ENCODE measurements around the gene LSR. TPM values are rescaled to one million over a fixed set of nuclear protein-coding genes. Genes with fewer than 3 reads are reported as not detected.

Gene LSR
- total RNA-seq, 1 experiment from 2014 or later, result 64.7 TPM

GRCh38 chr19:35202722-35203688 lies 45.8 kb upstream of the LSR start:
- CTCF ChIA-PET, result no interaction called here
- no TSS peak for BruUV-seq (replicated peaks)

More at GRCh38 chr19:35202722-35203688, 45.8 kb upstream of the LSR start:
- H3K4me3 ChIP-seq (ENCODE audit: low read depth in 2 of 2, low read length in 2 of 2), result no peak overlapping the region
- no peaks in the 10 kb centered on the region for H3K9me3 ChIP-seq (ENCODE audit: control insufficient read depth, insufficient read depth, low read depth, low read length)
- H3K4me1 ChIP-seq (ENCODE audit: control insufficient read depth, insufficient read depth, low read length), result no peaks in the 10 kb centered on the region
- intact Hi-C loops (cut with micrococcal nuclease; ENCODE audit: unreplicated experiment) (no loop called here), in situ Hi-C loops (cut with HindIII; ENCODE audit: low pct_unique_long_range_greater_than_20kb, low sequenced_read_pairs) (no loop called here)
- DNase-seq (ENCODE audit: low read depth, low spot score) (no peak), ATAC-seq (no peak)
- POLR2A ChIA-PET, result no interaction called here
- no peak overlapping the region for H3K27ac ChIP-seq (ENCODE audit: low read length)
- H3K27me3 ChIP-seq (ENCODE audit: control insufficient read depth, insufficient read depth, low read length), result peaks cover 7% of the 10 kb centered on the region; the same call in 1 of the 2 replicates
- TF ChIP-seq SIN3A (IDR thresholded peaks at IDR 0.05; ENCODE audit: borderline replicate concordance, insufficient read depth, low read depth, low read length) (no peak), POLR2AphosphoS5 (IDR thresholded peaks at IDR 0.05; ENCODE audit: low read depth, low read length) (no peak), REST (IDR thresholded peaks at IDR 0.05; ENCODE audit: insufficient read depth in 1 of 2, low read depth in 2 of 2, low read length in 1 of 2) (no peak), TCF7L2 (IDR thresholded peaks at IDR 0.05; ENCODE audit: low read depth, low read length) (no peak)
- TF ChIP-seq, protein P1, sequence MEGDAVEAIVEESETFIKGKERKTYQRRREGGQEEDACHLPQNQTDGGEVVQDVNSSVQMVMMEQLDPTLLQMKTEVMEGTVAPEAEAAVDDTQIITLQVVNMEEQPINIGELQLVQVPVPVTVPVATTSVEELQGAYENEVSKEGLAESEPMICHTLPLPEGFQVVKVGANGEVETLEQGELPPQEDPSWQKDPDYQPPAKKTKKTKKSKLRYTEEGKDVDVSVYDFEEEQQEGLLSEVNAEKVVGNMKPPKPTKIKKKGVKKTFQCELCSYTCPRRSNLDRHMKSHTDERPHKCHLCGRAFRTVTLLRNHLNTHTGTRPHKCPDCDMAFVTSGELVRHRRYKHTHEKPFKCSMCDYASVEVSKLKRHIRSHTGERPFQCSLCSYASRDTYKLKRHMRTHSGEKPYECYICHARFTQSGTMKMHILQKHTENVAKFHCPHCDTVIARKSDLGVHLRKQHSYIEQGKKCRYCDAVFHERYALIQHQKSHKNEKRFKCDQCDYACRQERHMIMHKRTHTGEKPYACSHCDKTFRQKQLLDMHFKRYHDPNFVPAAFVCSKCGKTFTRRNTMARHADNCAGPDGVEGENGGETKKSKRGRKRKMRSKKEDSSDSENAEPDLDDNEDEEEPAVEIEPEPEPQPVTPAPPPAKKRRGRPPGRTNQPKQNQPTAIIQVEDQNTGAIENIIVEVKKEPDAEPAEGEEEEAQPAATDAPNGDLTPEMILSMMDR (IDR thresholded peaks at IDR 0.05), result no peak
- H3K36me3 ChIP-seq (ENCODE audit: control insufficient read depth, insufficient read depth, low read length), result no peaks in the 10 kb centered on the region

Data from Panc1 (cell line).